ENCODE measurements around the gene TEX101.

DNA sequence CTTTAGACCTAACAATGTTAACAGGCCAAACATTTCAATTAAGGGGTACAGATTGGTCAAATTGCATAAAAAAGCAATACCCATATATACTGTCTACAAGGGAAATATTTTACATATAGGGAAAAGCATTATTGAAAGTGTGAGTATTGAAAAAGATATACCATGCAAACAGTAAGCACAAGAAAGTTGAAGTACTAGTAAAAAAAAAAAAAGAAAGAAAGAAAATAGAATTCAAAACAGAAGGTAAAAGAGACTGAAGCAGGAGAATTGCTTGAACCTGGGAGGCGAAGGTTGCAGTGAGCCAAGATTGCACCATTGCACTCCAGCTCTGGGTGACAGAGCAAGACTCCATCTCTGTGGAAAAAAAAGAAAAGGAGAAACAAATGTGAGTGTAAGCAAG is 5.3 kb upstream of the TEX101 start:
- TF ChIP-seq, protein P1, sequence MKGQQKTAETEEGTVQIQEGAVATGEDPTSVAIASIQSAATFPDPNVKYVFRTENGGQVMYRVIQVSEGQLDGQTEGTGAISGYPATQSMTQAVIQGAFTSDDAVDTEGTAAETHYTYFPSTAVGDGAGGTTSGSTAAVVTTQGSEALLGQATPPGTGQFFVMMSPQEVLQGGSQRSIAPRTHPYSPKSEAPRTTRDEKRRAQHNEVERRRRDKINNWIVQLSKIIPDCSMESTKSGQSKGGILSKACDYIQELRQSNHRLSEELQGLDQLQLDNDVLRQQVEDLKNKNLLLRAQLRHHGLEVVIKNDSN (IDR thresholded peaks at IDR 0.05): no peak
- TF ChIP-seq ZBTB7A (IDR thresholded peaks at IDR 0.05; ENCODE audit: low read depth): no peak
- TF ChIP-seq TAF1 (IDR thresholded peaks at IDR 0.05; ENCODE audit: low read depth): no peak
- no peak for TF ChIP-seq EGR1 (IDR thresholded peaks at IDR 0.05)
- no peak for TF ChIP-seq CEBPB (IDR thresholded peaks at IDR 0.05)
- no peak for TF ChIP-seq TCF12 (IDR thresholded peaks at IDR 0.05; ENCODE audit: low read depth)
- no peak for TF ChIP-seq EP300 (IDR thresholded peaks at IDR 0.05; ENCODE audit: borderline replicate concordance)
- TF ChIP-seq CREB1 (IDR thresholded peaks at IDR 0.05; ENCODE audit: low read depth): no peak
- no peak for TF ChIP-seq NFIC (IDR thresholded peaks at IDR 0.05)
- TF ChIP-seq, protein P2, sequence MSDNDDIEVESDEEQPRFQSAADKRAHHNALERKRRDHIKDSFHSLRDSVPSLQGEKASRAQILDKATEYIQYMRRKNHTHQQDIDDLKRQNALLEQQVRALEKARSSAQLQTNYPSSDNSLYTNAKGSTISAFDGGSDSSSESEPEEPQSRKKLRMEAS (IDR thresholded peaks at IDR 0.05): no peak
- TF ChIP-seq, protein P3, sequence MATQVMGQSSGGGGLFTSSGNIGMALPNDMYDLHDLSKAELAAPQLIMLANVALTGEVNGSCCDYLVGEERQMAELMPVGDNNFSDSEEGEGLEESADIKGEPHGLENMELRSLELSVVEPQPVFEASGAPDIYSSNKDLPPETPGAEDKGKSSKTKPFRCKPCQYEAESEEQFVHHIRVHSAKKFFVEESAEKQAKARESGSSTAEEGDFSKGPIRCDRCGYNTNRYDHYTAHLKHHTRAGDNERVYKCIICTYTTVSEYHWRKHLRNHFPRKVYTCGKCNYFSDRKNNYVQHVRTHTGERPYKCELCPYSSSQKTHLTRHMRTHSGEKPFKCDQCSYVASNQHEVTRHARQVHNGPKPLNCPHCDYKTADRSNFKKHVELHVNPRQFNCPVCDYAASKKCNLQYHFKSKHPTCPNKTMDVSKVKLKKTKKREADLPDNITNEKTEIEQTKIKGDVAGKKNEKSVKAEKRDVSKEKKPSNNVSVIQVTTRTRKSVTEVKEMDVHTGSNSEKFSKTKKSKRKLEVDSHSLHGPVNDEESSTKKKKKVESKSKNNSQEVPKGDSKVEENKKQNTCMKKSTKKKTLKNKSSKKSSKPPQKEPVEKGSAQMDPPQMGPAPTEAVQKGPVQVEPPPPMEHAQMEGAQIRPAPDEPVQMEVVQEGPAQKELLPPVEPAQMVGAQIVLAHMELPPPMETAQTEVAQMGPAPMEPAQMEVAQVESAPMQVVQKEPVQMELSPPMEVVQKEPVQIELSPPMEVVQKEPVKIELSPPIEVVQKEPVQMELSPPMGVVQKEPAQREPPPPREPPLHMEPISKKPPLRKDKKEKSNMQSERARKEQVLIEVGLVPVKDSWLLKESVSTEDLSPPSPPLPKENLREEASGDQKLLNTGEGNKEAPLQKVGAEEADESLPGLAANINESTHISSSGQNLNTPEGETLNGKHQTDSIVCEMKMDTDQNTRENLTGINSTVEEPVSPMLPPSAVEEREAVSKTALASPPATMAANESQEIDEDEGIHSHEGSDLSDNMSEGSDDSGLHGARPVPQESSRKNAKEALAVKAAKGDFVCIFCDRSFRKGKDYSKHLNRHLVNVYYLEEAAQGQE (IDR thresholded peaks at IDR 0.05; ENCODE audit: low read depth): no peak
- no peak for TF ChIP-seq RAD21 (IDR thresholded peaks at IDR 0.05; ENCODE audit: low read depth)

All from Ishikawa (cell line).